Bone marrow (tissue), 2 donors: Measurements from ENCODE around the gene NPAS3.

Experiments used
- DNase-seq, 2 donors: peaks; one replicate each; lab custom pipeline; 2025; lab: John Stamatoyannopoulos, UW

The NPAS3 gene

DNA sequence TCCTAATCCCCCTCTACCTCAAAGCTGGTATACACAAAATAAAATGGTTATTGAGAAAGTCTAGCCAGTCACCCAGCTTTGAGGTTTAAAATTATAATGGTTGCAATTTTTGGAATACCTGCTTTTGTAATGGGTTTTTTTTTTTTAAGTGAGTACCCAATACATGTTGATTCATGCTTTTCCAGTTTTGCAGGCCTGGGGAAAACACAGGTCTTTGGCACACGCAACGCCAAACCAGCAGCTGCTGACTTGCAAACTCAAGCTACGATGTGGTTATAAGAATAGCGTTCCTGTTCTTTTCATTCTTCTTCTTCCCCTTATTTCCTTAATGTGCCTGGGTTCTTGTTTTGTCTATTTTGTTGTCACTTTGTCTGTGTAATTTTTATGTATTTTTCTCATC, 779.2 kb downstream of the NPAS3 start:
- no peak for DNase-seq

DNA sequence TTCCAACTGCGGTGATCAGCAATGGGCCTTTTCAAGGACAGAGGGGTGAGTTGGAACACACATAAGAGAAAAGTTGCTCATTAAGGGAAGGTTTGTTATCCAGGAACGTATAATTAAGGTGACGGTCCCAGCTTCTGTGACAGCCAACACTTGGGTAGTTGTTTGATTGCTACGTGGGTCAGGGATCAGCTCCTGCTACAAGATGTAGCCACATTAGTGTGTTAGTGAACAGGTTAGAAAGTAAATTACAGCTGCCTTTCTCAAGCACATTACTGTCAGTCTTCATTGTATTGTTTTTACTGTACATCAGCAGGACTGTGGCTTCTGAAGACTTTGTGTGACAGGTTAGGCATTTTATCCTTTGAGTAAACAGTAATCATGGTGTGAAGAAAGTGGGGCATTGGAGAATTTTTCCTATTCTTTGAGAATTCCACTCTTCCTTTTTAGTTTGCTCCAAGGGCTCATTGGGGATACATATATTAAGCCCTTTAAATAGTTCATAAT, 781.7 kb downstream of the NPAS3 start:
- no peak for DNase-seq

- no peak for DNase-seq
These were observed 788.0 kb downstream of the NPAS3 start for GRCh38 chr14:33726685-33727084.

DNA sequence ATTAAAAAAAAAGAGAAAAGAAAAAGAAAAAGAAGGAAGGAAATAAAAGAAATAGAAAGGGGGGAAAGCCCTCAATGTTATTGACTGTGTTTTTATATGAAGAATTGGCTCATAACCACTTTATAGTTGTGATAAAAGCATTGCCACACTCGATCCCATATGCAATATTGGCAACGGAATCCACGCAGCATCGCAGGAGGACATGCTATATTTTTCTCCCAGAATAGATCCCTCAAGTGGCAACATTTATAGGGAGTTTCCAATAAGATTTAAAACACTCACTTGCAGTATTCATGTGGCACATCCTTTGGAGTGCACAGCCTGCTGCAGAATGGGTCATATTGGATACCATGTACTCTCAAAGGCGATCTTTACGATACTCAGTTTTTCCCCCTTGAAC, 788.9 kb downstream of the NPAS3 start:
- no peak for DNase-seq

DNA sequence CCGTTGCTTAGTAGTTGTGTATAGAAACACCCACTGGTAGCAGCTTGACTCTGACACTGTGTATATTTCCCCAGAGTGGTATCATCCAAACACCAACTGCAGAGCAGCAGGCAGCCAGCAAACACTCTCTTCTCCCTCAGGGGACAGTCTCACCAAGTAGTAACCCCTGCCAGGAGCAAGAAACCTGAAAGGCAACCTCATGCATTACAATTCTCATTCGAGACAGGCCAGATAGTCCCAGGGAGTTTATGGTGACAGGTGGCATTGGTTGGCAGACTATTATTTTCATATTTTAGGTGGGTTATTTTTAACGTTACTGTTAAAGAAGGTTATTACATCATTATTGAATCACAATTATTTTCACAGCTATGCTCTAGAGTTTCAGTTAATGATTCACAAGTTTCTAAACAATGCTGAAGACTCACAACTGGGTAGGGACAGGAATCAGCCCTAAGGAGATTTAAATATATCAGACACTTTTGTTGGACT, 789.4 kb downstream of the NPAS3 start:
- no peak for DNase-seq

GRCh38 chr14:33730156-33730555, 791.5 kb downstream of the NPAS3 start:
- no peak for DNase-seq

DNA sequence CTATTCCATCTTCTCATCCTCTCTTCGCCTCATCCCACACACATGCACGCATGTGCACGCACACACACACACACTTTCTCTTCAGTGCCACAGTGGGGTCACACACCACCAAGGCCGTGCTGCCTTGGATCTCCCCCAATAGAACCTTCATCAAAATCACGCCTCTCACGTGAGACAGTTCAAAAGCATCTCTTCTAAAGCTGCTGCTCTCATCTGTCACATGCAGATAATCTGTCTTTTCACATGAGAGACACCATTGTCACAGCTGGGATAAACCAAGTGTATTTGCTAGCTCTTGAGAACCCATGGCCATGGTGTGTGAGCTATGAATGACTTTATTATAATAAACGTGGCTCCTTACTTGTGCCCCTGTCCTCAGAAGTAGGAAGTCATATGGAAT, 793.5 kb downstream of the NPAS3 start:
- DNase-seq = no peak

- no peak for DNase-seq
These were observed 794.6 kb downstream of the NPAS3 start for GRCh38 chr14:33733310-33733709.

- no peak for DNase-seq
These were observed 795.0 kb downstream of the NPAS3 start for GRCh38 chr14:33733721-33734120.

GRCh38 chr14:33734387-33734786, 795.7 kb downstream of the NPAS3 start:
- no peak for DNase-seq

DNA sequence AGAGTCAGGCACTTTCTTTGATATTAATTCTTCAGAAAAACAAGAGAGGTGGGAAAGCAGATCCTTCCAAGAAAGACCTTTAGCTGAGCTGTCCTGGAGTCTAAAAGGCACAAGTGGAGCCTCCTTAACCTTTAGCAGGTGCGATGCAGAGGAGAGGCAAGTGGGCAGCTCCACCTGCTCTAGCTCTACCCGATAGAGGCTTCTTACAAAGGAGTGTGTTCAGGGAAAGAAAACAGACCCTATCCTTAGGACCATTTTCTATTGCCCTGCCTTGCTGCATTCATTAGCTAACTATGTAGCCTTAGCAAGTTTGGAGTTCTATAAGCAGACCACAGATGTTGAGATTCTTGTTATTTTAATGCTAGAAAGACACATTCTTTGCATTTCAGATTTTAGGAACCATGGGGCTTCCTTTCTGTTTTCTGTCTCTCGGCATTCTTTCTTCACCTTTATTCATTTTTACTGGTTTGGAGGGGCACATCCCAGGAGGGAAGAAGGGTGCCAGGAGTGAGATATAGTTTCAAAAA, 797.7 kb downstream of the NPAS3 start:
- no peak for DNase-seq

GRCh38 chr14:33736979-33737378, 798.3 kb downstream of the NPAS3 start:
- DNase-seq = no peak

DNA sequence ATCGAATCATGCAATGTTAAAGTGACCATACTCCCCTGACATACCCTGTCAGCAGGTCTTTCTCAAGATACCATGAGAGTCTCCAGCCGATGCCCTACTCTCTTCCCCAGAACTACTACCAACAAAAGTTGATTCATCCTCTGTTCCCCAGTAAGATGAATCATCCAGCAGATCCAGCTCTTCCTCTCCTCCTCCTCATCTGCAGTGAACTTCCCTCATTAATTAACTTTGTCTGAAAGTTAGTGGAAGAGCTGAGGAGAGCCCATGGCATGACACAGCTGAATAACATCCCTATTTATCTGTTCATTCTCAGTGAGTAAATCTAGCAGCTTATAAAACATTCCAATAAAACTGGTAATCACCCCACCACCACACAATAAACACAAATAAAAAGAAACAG, 798.8 kb downstream of the NPAS3 start:
- DNase-seq = no peak

- DNase-seq = no peak
These were observed 799.4 kb downstream of the NPAS3 start for GRCh38 chr14:33738029-33738428.

GRCh38 chr14:33738491-33738890, 799.8 kb downstream of the NPAS3 start:
- no peak for DNase-seq

DNA sequence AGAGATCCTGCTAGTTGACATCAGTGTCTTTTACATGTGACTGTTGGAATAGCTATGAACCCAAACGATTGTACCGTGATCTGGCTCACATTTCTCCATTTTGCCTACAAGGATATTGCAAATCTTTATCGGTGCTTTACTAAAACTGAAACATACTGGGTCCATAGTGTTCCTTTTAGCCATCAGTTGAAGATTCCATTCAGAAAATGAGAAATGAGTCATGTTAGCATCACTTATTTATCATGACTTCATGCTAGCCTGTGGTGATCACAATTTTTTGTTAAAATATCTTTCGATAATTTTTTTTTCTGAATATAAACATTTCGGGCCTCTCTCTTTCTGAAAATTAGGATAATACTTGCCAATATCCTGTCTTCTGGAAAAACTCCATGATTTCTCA, 801.9 kb downstream of the NPAS3 start:
- DNase-seq = no peak

DNA sequence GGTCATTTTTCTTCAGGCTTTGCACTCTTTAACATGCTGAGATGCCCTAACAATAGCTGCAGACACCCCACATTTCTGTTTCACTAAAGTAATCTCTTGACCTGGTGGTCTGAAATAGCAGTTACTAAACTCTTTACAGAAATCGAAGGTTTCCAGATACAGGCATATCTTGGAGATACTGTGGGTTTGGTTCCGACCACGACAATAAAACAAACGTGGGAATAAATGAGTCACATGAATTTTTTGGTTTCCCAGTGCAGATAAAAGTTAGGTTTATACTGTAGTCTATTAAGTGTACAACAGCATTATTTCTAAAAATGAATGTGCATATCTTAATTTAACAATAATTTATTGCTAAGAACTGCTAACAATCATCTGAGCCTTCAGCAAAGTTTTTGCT, 803.5 kb downstream of the NPAS3 start:
- DNase-seq = no peak

GRCh38 chr14:33745163-33745562, 806.5 kb downstream of the NPAS3 start:
- no peak for DNase-seq

- no peak for DNase-seq
These were observed 809.1 kb downstream of the NPAS3 start for GRCh38 chr14:33747749-33748148.

GRCh38 chr14:33754261-33754660, 815.6 kb downstream of the NPAS3 start:
- DNase-seq = no peak

DNA sequence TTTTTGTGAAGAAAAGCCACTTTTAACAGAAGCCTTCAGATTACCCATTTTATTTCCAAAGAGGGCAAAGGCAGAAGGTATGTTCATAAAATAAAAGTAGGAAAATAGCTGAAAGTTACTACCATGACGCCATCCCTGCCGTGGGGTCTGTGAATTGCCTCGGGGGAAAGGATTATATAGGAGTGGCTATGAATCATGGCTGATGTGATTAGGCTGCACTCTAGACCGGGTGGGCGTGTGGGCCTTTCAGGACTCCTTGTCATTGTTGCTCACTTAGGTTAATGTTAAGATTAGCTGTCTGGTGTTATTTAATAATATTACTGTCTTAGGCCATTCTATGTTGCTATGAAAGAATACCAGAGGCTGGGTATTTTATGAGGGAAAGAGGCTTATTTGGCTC, 816.7 kb downstream of the NPAS3 start:
- no peak for DNase-seq

DNA sequence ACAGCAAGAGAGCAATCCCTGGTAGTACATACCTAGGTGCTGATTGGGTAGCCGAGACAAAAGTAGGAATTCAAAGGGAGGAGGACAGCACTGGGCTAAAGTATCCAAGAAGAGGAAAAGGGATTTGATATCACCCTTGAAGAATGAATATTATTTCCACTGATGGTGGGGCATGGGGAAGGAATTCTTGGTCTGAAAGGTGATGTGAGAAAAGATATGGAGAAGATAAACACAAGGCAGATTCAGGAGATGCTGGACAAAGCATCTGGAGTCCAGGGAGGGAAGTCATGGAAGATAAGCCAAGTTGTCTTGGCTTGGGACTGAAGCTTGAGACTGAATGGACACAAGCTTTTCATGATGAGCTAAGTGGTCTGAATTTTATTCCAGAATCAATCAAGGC, 818.2 kb downstream of the NPAS3 start:
- DNase-seq = no peak

DNA sequence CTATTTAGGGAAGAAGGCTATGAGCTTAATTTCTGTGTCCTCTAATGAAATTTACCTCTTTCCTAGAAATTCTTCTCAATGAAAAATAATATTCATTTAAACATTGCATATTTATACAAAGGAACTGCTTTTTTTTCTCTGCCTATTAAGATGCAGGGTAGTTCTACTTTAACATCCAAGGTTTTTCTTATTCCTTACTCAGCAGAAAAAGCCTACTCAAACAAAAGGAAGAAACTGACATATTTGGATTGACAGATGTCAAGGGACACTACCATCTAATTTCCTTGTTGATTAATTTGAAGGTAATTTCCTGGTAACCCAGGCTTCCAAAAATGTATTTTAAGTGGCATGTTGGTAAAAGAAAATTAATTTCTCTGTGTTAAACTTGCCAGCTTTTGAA, 819.9 kb downstream of the NPAS3 start:
- DNase-seq = no peak

GRCh38 chr14:33762161-33762851, 823.6 kb downstream of the NPAS3 start:
- DNase-seq = no peak
